Colonic mucosa (tissue), 4 donors: ENCODE measurements around the gene PSMB2. TPM values are rescaled to one million over a fixed set of nuclear protein-coding genes. Genes with fewer than 3 reads are reported as not detected.

Experiments used
- DNase-seq: peaks from one replicate; pipeline ENCODE4 v3.0.0-alpha.2; 2020
- H3K27ac ChIP-seq: fragments of 200-600 bp; one replicate; pipeline ENCODE4 v1.8.0; 2021
- H3K27me3 ChIP-seq: fragments of 200-600 bp; one replicate; pipeline ENCODE4 v1.8.0; 2021
- H3K36me3 ChIP-seq: fragments of 200-600 bp; one replicate; pipeline ENCODE4 v1.8.0; 2021
- H3K4me1 ChIP-seq: fragments of 200-600 bp; one replicate; pipeline ENCODE4 v1.8.0; 2021; ENCODE audit warnings: mild to moderate bottlenecking
- H3K4me3 ChIP-seq: fragments of 200-600 bp; one replicate; pipeline ENCODE4 v1.8.0; 2021
- H3K9ac ChIP-seq, 2 donors: one replicate each; pipeline ENCODE4 v1.7.0; 2013; ENCODE audit warnings: control low read depth in 2 of 2, low read depth in 2 of 2, low read length in 2 of 2
- H3K9me3 ChIP-seq: fragments of 200-600 bp; one replicate; pipeline ENCODE4 v1.8.0; 2021
- intact Hi-C: fragments of 100-400 bp; cut with DNase I; formaldehyde crosslinking; loops from one replicate; pipeline ENCODE4 v1.14.1; 2022
- total RNA-seq, 2 donors: library from RNA; stranded (reverse); fragmentation: NEBNext Ultra II Directional in 1 of 2; extraction: Animal tissue kit (Norgen Biotek cat#: 25700) in 1 of 2; gene quantifications; one replicate each; pipeline ENCODE4 v1.2.1, GENCODE V29; 2021
- TF ChIP-seq, protein P1 (sequence below): fragments of 200-600 bp; IDR thresholded peaks from one replicate; pipeline ENCODE4 v1.8.0; 2022; ENCODE audit warnings: antibody characterized with exemption, mild to moderate bottlenecking
- donor health status: healthy.
- donor health status: DM: no; HTN: no; CAD: no.
- donor health status: DM: no; HTN: no; CAD: no.

Gene PSMB2
- total RNA-seq, 2 donors from 2014 or later = 48.4 to 73.9 TPM

- H3K27me3 ChIP-seq = no peaks in the 10 kb centered on the region
- H3K4me1 ChIP-seq = no peaks in the 10 kb centered on the region
- TF ChIP-seq, protein P1, sequence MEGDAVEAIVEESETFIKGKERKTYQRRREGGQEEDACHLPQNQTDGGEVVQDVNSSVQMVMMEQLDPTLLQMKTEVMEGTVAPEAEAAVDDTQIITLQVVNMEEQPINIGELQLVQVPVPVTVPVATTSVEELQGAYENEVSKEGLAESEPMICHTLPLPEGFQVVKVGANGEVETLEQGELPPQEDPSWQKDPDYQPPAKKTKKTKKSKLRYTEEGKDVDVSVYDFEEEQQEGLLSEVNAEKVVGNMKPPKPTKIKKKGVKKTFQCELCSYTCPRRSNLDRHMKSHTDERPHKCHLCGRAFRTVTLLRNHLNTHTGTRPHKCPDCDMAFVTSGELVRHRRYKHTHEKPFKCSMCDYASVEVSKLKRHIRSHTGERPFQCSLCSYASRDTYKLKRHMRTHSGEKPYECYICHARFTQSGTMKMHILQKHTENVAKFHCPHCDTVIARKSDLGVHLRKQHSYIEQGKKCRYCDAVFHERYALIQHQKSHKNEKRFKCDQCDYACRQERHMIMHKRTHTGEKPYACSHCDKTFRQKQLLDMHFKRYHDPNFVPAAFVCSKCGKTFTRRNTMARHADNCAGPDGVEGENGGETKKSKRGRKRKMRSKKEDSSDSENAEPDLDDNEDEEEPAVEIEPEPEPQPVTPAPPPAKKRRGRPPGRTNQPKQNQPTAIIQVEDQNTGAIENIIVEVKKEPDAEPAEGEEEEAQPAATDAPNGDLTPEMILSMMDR = no peak
- no peak for DNase-seq
- no peak overlapping the region for H3K9ac ChIP-seq
- H3K9me3 ChIP-seq = no peaks in the 10 kb centered on the region
- no peak overlapping the region for H3K4me3 ChIP-seq
- H3K36me3 ChIP-seq = peaks cover 9% of the 10 kb centered on the region
- no peak overlapping the region for H3K27ac ChIP-seq
- intact Hi-C loops = no loop called here
Measured at GRCh38 chr1:35554266-35555211, 86.8 kb downstream of the PSMB2 start.

- H3K9me3 ChIP-seq = no peaks in the 10 kb centered on the region
- TF ChIP-seq, protein P1 = no peak
- H3K36me3 ChIP-seq = peaks cover 9% of the 10 kb centered on the region
- intact Hi-C loops = no loop called here
- no peaks in the 10 kb centered on the region for H3K4me1 ChIP-seq
- H3K27me3 ChIP-seq = no peaks in the 10 kb centered on the region
- no peak overlapping the region for H3K4me3 ChIP-seq
- DNase-seq = no peak
- no peak overlapping the region for H3K9ac ChIP-seq
- no peak overlapping the region for H3K27ac ChIP-seq
Measured at GRCh38 chr1:35553851-35554250, 87.5 kb downstream of the PSMB2 start.

Other genes with a start within 250 kb of the PSMB2 start
- 10 to 100 TPM; 53.2 to 66.0 TPM for gene KIAA0319L, start 84.1 kb downstream of the PSMB2 start, total RNA-seq
- gene NCDN, start 83.7 kb downstream of the PSMB2 start, total RNA-seq = 10 to 100 TPM in 1 of 2 donors, 1 to 10 TPM in 1; 9.7 to 18.0 TPM
- gene TFAP2E, start 68.2 kb downstream of the PSMB2 start, total RNA-seq = 1 to 10 TPM in 1 of 2 donors, under 1 TPM in 1; 0.67 to 1.1 TPM
- 1 to 10 TPM; 2.9 to 4.2 TPM for gene C1orf216, start 77.4 kb upstream of the PSMB2 start, total RNA-seq
- gene CLSPN, start 128.5 kb upstream of the PSMB2 start, total RNA-seq = 10 to 100 TPM in 1 of 2 donors, 1 to 10 TPM in 1; 3.1 to 27.7 TPM
- gene AGO4, start 166.5 kb upstream of the PSMB2 start, total RNA-seq = 10 to 100 TPM in 1 of 2 donors, 1 to 10 TPM in 1; 7.4 to 17.5 TPM
- 10 to 100 TPM; 24.2 to 27.7 TPM for gene AGO1, start 241.7 kb upstream of the PSMB2 start, total RNA-seq